ENCODE data around the gene HSPA1L.
A peak's percentile ranks its signal among the peaks of the same experiment; 100 is the strongest.
"Not testable (repeated sequence)": the region's sequence is repeated elsewhere in the genome, so short reads cannot be mapped to it uniquely, and the experiment has no call there.

HSPA1L gene

DNA sequence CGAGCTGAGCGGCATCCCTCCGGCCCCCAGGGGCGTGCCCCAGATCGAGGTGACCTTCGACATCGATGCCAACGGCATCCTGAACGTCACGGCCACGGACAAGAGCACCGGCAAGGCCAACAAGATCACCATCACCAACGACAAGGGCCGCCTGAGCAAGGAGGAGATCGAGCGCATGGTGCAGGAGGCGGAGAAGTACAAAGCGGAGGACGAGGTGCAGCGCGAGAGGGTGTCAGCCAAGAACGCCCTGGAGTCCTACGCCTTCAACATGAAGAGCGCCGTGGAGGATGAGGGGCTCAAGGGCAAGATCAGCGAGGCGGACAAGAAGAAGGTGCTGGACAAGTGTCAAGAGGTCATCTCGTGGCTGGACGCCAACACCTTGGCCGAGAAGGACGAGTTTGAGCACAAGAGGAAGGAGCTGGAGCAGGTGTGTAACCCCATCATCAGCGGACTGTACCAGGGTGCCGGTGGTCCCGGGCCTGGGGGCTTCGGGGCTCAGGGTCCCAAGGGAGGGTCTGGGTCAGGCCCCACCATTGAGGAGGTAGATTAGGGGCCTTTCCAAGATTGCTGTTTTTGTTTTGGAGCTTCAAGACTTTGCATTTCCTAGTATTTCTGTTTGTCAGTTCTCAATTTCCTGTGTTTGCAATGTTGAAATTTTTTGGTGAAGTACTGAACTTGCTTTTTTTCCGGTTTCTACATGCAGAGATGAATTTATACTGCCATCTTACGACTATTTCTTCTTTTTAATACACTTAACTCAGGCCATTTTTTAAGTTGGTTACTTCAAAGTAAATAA is 2.2 kb upstream of the HSPA1L start:
- DNase-seq = peak in 28 of 56 donors; percentile 13 to 84 (median 46)

DNA sequence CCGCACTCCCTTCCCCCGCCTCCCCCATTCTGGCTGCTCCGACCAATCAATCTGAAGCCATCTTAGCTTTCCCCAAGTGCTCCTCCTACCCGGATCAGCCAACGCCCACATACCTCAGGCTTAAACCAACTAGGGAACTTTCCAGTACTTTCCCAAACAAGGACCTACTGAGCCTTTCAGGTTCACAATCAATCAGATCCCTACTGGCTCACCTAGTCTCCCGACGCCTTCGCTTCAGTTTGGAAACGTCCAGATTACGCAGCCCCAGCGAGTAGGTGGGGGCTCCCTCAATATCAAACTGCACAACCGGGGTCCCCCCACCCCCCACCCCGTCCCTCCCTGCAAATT is 432 bp downstream of the HSPA1L start:
- peak; percentile 58 to 97 (median 91) for DNase-seq

DNA sequence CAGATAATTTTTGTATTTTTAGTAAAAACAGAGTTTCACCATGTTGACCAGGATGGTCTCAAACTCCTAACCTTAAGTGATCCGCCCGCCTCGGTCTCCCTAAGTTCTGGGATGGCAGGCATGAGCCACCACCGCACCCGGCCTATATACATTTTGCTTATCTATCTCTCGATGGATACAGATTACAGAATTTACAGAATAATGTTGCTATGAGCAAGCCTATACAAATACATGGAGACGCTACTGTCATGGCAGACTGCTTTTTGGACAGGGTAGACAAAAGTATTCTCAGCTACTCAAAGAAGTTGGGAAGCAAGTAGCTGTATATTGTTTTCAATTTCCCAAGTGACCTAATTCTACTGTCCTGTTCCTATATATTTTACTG is 1.6 kb downstream of the HSPA1L start:
- DNase-seq = no peak

DNA sequence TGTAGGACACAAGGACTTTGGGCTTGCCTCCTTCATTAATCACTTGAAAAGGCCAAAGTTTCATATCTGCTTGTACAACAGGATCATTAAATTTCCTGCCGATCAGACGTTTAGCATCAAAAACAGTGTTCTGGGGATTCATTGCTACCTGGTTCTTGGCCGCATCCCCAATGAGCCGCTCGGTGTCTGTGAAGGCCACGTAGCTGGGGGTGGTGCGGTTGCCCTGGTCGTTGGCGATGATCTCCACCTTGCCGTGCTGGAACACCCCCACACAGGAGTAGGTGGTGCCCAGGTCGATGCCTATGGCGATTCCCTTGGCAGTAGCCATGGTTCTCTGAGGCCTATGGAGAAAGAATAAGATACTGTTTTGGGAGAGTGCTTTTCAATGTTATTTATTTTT is 3.4 kb downstream of the HSPA1L start:
- DNase-seq = no peak

DNA sequence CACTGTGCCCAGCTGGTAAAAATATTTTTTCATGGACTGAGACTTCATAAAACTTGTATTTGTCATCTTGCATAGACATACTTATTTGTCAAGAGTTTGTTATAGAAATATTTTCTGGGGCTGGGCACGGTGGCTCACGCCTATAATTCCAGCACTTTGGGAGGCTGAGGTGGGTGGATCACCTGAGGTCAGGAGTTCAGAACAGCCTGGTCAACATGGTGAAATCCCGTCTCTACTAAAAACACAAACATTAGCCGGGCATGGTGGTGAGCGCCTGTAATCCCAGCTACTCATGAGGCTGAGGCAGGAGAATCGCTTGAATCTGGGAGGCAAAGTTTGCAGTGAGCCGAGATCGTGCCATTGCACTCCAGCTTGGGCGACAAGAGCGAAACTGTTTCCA is 6.5 kb downstream of the HSPA1L start:
- not testable (repeated sequence) for DNase-seq

DNA sequence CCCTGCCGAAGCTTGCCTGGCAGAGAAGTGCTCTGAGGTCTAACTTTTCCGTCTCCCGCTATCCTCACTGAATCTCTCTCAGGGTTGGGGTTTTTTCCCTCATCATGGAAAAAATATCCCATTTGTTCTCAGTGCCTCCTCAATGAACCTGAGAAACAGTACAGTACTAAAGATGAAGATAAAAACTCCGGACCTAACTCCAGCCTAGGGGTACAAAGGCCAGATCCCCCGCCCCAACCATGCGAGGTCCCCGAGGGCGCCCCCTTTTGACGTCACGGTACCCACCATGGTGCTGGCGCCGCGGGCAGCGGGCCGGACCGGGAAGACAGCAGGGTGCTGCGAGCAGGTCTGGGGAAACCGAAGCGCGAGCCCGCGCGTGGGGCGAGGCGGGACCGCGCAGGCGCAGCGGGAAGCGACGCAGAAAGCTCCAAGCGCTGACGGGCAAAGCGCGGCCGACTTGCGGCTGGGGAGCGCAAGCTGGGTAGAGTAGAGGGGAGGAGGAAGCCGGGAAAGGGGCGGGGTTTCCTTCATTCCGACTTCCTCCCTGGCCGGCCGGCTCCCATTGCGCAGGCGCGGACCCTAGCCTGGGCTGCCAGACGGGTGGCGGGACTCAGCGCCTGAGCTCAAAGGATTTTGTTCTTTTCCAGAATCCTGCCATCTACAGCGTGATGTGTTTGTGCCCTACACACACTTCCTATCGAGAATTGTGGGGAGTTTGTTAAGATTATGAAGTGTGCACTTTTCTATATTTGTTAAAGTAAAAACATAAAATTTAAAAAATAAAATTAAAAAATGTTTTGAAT is 8.4 kb downstream of the HSPA1L start, which contains the start of gene LSM2:
LSM2 (minus strand) TSS at position 497 of the 803 bp plus-strand sequence; CDS start at position 288, 209 bp downstream.
- DNase-seq = peak; percentile 77 to 98 (median 95)

DNA sequence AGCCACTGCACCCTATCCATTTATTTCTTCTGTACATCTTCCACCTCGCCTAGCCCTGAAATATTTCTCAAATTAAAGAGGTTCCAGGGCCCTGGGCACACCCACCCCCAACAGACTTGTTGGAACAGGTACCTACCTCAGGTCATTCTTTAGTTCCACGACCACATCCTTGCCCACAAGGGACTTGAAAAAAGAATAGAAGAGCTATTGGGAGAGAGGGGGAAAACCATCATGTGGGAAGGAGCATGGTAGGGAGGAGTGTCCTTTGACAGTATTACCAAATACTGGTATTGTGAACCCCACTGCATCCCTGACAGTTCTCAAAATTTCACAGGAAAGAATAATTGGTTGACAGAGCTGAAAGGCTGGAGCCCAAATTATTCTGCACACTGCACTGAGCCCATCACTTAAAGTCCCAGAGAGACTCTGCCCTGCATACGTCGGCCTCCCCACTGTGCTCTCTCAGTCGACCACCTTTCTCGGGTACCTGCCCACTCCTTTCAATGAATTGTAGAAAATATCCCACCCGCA is 9.1 kb downstream of the HSPA1L start:
- no peak for DNase-seq

DNA sequence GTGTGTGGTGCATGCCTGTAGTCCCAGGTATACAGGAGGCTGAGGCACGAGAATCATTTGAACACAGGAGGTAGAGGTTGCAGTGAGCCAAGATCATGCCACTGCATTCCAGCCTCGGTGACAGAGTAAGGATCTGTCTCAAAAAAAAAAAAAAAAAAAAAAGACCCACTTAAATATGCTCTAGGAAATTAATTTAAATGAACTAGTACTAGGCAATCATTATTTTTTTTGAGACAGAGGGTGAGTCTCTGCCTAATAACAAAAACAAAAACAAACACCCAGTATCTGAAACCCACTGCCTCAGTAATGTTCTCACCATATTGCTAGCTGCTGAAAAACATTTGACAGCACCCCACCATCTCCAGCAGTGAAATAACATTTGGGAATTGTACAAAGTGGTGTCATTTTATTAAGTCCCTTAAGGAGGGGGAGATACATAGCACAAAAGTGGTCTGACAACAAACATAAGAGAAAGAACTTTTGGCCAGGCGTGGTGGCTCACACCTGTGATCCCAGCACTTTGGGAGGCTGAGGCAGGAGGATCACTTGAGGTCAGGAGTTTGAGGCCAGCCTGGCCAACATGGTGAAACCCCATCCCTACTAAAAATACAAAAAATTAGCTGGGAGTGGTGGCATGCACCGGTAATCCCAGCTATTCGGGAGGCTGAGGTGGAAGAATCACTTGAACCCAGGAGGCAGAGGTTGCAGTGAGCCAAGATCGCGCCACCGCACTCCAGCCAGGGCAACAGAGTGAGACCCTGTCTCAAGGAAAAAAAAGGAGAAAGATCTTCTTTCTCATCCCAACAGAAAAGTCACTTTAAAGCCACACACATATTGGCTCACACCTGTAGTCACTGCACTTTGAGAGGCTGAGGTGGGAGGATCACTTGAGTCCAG is 13.8 kb downstream of the HSPA1L start:
- not testable (repeated sequence) for DNase-seq

DNA sequence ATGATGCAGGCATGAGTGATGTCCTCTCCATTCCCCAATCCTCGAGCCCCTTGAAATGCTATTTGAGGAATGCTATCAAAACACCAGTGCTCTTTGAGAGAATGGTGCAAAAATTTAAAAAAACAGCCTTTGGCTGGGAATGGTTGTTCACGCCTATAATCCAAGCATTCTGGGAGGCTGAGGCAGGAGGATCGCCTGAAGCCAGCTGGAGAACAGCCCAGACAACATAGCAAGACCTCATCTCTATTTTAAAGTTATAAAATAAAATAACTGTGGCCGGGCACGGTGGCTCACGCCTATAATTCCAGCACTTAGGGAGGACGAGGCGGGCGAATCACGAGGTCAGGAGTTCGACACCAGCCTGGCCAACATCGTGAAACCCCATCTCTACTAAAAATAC is 15.3 kb downstream of the HSPA1L start:
- DNase-seq = no peak

DNA sequence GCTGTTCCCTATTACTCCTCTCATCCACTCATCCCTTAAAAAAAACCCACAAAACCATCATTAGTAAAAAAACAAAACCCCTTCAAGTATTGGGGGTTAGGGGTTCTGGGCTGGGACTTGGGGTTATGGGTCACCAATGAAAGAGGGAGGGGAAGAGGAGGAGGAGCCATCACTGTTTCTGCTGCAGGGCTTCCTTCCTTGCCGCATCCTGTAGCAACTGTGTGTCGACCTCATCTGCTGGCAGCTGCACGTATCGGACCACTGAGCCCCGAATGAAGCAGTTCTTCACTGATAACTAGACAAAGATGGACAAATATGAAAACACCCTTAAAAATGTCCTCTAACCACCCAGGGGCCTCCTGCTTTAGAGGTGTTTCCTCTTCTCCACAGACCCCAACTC is 17.5 kb downstream of the HSPA1L start:
- DNase-seq = no peak

DNA sequence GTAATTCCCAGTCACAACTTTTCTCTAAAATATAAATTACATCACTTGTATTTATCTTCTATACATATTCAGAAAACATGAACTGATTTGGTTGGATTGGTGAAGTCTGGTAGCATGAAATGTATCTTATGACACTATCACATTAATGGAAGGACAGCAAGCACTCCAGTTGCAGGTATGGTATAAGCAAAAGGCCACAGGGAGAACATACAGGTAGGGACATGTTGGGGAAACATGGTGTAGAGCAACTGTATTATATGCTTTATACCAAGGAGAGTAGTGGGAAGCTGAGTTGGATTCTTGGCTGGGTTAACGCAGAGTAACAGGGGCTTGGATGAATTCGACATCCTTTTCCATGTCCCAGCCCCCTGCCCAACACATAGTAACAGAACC is 18.1 kb downstream of the HSPA1L start:
- no peak for DNase-seq

DNA sequence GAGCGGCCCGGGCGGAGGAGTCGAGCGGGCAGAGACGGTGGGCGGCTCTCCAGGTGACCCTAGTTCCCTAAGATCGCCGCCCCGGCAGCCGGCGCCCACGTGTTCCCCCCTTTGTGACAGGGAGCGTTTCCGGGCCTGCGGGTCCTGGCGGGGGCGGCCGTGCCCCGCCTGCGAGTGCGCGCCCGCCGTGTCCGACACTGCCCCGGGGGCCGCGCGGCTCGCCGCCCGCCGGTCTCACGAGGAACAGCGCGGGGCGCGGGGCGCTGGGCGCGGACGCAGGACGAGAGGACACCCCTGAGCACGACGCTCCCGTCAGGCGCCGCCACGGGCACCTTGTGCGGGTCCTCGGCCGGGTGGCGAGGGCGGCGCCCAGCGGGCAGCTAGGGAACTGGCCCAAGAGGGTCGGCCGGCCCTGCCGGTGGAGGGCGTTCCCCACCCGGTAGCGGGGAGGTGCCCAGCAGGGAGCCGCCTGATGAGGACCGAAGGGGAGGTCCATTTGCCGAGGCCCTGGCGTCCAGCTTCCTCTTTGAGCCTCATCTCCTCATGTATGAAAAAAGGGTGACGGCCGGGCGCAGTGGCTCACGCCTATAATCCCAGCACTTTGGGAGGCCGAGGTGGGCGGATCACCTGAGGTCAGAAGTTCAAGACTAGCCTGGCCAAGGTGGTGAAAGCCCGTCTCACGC is 19.3 kb downstream of the HSPA1L start, which contains the start of gene VARS1:
VARS1 (minus strand) TSS at position 137 of the 683 bp plus-strand sequence. CDS start 535 bp downstream, outside the sequence.
- DNase-seq = peak in 55 of 56 donors; percentile 43 to 91 (median 82)

DNA sequence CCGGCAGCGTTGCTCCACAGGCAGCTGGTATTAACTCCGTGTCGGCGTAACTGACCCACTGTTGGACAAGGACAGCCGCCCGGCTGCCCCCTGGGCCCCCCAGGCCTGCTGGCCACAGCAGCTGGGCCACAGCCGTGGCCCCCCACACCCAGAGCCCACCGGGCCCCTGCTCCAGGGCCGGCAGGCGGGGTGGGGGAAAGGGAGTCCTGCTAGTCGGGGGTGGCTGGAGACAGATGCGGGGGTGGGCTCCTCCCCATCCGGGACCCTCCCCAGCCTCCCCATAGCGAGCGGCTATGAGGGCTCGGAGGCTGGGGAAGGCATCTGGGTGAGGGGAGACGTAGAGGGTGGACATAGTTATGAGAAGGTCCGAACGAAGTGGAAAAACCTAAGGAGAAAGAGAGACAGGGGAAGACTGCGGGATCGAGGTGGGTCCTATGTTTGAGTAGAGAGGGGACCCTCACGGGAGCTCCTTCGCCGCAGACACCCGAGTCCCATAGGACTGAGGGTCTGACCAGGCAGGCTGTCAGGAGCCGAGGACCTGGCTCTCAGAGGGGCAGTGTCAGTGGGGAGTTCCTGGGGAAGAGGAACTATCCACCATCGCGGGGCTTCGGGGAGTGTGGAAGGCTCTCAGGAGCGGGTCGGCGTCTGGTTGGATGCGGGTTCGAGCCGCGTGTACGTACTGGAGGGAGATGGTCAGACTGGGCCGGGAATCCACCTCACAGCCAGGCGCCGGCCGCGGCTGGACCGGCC is 20.0 kb downstream of the HSPA1L start:
- peak in 4 of 56 donors; percentile 31 to 74 (median 51) for DNase-seq

DNA sequence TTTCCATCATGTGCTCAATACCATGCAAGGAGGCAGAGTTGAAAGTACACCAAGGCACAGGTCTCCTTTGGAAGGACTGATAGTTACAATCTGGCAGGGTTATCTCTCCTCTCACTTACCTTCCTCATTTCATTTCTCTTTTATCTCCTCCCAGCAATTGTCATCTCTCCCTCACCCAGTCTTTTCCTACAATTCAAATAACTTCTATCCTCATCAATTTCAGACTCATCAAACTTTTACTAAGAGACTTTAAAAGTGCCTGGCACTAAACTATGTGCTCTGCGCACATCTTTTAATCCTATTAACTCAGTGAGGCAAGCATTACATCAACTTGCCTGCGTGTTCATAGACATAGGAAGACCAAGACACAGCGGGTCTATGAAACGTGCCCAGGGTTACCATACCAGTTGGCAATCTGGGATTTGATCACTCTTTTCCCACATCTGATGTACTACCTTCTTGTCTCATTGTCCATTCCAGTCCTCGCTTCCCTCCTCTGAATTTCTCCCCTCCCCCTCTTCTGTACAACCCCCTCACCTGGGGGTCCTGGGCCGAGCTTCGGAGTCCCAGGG is 20.7 kb downstream of the HSPA1L start:
- no peak for DNase-seq

DNA sequence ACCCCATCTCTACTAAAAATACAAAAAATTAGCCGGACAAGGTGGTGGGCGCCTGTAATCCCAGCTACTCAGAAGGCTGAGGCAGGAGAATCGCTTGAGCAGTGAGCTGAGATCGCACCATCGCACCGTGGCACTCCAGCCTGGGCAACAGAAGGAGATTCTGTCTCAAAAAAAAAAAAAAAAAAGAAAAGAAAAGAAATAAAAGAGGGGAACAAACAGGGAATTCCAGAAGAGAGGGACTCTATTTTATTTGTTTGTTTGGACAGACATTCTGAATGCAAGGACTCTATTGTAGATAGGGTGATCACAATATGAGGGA is 21.2 kb downstream of the HSPA1L start:
- DNase-seq = not testable (repeated sequence)

DNA sequence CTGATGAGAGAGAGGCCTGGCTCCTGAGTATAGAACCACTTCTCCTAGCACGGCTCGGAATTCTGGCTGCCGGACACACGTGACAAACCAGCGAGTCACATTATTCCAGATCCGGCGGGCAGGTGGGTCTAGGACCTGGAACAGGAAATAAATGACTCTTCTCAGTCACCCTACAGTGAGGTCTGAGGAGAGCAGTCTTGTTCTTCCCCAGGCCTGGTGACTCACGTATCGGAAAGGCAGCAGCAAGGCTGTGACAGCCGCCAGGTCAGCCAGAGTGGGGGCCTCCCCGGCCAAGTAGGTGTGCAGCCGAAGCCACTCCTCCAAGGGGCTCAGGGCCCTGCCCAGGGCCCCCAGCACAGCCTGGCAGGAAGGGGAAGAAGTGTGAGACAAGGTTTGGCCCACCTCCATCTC is 22.3 kb downstream of the HSPA1L start:
- DNase-seq = no peak

DNA sequence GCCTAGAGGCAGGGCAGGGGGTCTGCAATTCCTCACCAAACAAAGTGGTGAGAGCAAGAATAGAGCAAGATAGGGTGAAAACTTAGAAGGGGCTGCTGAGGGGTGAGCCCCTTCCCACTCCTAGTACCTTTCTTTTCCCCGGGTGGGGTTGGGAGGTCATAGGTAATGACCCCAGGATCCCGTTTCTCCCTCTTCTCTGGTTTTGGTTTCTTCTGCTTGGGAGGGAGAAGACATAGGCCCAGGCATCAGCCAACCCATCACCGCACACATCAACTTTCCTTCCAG is 23.1 kb downstream of the HSPA1L start:
- DNase-seq = no peak

DNA sequence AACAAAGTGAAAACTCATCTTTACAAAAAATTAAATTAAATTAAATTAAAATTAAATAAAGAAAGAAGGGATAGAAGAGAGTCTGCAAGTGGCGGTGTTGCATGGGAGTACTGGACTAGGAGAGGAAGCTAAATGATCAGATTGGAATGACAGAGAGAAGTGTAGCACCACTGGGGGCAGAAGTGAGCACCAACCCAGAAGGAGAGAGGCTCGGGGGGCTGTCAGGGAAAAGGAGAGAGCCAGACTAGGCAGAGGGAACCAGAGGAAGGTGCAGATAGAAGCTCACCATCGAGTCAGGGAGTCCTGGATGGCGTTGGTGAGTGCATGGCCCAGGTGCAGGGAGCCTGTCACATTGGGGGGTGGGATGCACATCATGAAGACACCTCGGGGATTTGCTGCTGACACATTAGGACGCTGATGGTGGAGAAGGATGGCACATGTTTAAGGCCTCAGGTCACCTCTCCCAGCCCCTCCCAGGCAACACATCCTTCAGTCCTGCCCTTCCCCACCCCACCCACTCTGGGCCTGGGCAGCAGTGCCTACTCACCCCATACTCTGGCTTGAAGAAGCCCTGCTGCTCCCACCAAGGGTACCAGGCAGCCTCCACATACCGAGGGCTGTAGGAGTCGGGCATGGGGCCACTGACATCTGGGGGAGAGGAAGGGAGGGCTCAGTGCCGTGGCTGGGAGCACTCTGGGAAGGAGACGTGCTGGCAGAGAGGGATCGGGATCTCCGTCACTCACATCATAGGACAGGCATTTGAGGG is 23.6 kb downstream of the HSPA1L start:
- DNase-seq = peak in 20 of 56 donors; percentile 4 to 59 (median 20)

DNA sequence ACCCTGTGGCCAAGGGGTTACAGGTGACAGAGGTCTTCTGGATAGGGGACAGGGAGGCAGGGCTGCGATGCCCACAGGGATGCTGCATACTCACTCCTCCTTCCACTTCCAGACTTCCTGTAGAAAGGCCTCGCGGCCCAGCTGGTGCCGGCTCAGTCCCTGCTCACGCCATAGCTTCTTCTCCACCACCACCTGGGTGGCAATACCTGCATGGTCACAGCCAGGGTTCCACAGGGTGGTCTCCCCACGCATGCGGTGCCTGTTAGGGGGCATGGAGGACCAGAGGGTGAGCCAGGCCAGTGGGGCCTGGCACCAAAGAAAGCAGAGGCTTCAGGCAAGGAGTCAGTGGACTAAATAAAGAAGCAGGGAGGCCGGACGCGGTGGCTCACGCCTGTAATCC is 29.6 kb downstream of the HSPA1L start:
- no peak for DNase-seq

Measured in nucleus accumbens (tissue), 56 donors.